Measurements from ENCODE around the gene CMTM8. TPM values are rescaled to one million over a fixed set of nuclear protein-coding genes. Genes with fewer than 3 reads are reported as not detected.
"Not testable (repeated sequence)": the region's sequence is repeated elsewhere in the genome, so short reads cannot be mapped to it uniquely, and the experiment has no call there.

Gene CMTM8
- total and polyA plus RNA-seq, 2 experiments from 2014 or later, result 19.9 to 24.5 TPM

GRCh38 chr3:32387512-32387911, 149.0 kb downstream of the CMTM8 start:
- Mint-ChIP-seq H3K27me3 (ENCODE audit: insufficient read depth, low read depth, poor library complexity) (peaks cover 13% of the 10 kb centered on the region), H3K4me3 (no peak overlapping the region), H3K36me3 (ENCODE audit: low read depth) (no peaks in the 10 kb centered on the region), H3K27ac (no peak overlapping the region), H3K9me3 (no peaks in the 10 kb centered on the region; the same call in 2 of the 3 replicates), H3K4me1 (peaks cover 8% of the 10 kb centered on the region; the same call in 2 of the 3 replicates)
- no peak overlapping the region for H3K4me2 ChIP-seq
- no peak overlapping the region for H2AFZ ChIP-seq
- H3K79me2 ChIP-seq (replicated peaks; ENCODE audit: insufficient read depth), result peaks cover 2% of the 10 kb centered on the region; the same call in 1 of the 2 replicates
- no peak for TF ChIP-seq CREB1 (CRISPR knock-in tag; IDR thresholded peaks at IDR 0.05; ENCODE audit: low read depth)
- H4K20me1 ChIP-seq (replicated peaks; ENCODE audit: insufficient read depth), result no peaks in the 10 kb centered on the region
- peaks cover 4% of the 10 kb centered on the region; the same call in 1 of the 2 replicates for H3K4me1 ChIP-seq (ENCODE audit: insufficient read depth)
- peaks cover 7% of the 10 kb centered on the region for H3F3A ChIP-seq (replicated peaks; ENCODE audit: low read depth)
- peaks cover 6% of the 10 kb centered on the region for H3K27me3 ChIP-seq (ENCODE audit: insufficient read depth)
- ATAC-seq, result no peak
- no peak overlapping the region for H3K4me3 ChIP-seq
- no peaks in the 10 kb centered on the region for H3K36me3 ChIP-seq (ENCODE audit: insufficient read depth)
- no peaks in the 10 kb centered on the region for H3K9me2 ChIP-seq (ENCODE audit: insufficient read depth)
- no peak overlapping the region for H3K27ac ChIP-seq (ENCODE audit: low read depth)
- DNase-seq (ENCODE audit: low spot score), result no peak

- peaks cover 21% of the 10 kb centered on the region for H3K27me3 Mint-ChIP-seq (ENCODE audit: insufficient read depth, low read depth, poor library complexity)
- not testable (repeated sequence) for H3K9me2 ChIP-seq (ENCODE audit: insufficient read depth); H4K20me1 ChIP-seq (replicated peaks; ENCODE audit: insufficient read depth); H3K27ac Mint-ChIP-seq; H3K4me2 ChIP-seq; H3K36me3 Mint-ChIP-seq (ENCODE audit: low read depth); H3K4me3 Mint-ChIP-seq; H3K4me3 ChIP-seq; H3K4me1 ChIP-seq (ENCODE audit: insufficient read depth); H3K9me3 Mint-ChIP-seq; DNase-seq (ENCODE audit: low spot score); ATAC-seq; H2AFZ ChIP-seq; H3K36me3 ChIP-seq (ENCODE audit: insufficient read depth); H3K27ac ChIP-seq (ENCODE audit: low read depth); H3F3A ChIP-seq (replicated peaks; ENCODE audit: low read depth)
- Histone ChIP-seq H3K27me3 (ENCODE audit: insufficient read depth) (peaks cover 15% of the 10 kb centered on the region), H3K79me2 (replicated peaks; ENCODE audit: insufficient read depth) (peaks cover 23% of the 10 kb centered on the region)
- H3K4me1 Mint-ChIP-seq, result peaks cover 14% of the 10 kb centered on the region
These were observed 151.1 kb downstream of the CMTM8 start for GRCh38 chr3:32389577-32389976.

GRCh38 chr3:32391643-32392535, 153.4 kb downstream of the CMTM8 start, which contains the start of gene CMTM7:
Gene CMTM7 (plus strand): TSS chr3:32391853. CDS start chr3:32391907, 54 bp downstream.
- TF ChIP-seq POLR2AphosphoS5 (IDR thresholded peaks at IDR 0.05; ENCODE audit: low read depth) (peak; percentile 78), EZH2 (IDR thresholded peaks at IDR 0.05; ENCODE audit: low read depth, unreplicated experiment) (no peak)
- Histone ChIP-seq H3F3A (replicated peaks; ENCODE audit: low read depth) (peaks cover 7% of the 10 kb centered on the region), H3K27ac (ENCODE audit: low read depth) (no peak within 1 kb of the TSS), H3K4me2 (peak within 1 kb of the TSS; percentile 96), H3K36me3 (ENCODE audit: insufficient read depth) (no peaks in the 10 kb centered on the region), H3K4me1 (ENCODE audit: insufficient read depth) (peaks cover 4% of the 10 kb centered on the region; the same call in 1 of the 2 replicates), H3K9me2 (ENCODE audit: insufficient read depth) (peaks cover 3% of the 10 kb centered on the region; the same call in 1 of the 2 replicates), H4K20me1 (replicated peaks; ENCODE audit: insufficient read depth) (peaks cover 21% of the 10 kb centered on the region; the same call in 1 of the 2 replicates), H3K79me2 (replicated peaks; ENCODE audit: insufficient read depth) (peaks cover 46% of the 10 kb centered on the region), H3K27me3 (ENCODE audit: insufficient read depth) (peaks cover 15% of the 10 kb centered on the region), H2AFZ (peak within 1 kb of the TSS; percentile 98), H3K4me3 (peak within 1 kb of the TSS; percentile 88)
- Mint-ChIP-seq H3K4me1 (peaks cover 16% of the 10 kb centered on the region), H3K36me3 (ENCODE audit: low read depth) (no peaks in the 10 kb centered on the region; the same call in 2 of the 3 replicates), H3K9me3 (no peaks in the 10 kb centered on the region; the same call in 1 of the 3 replicates), H3K4me3 (peak within 1 kb of the TSS; percentile 95), H3K27ac (peak within 1 kb of the TSS; percentile 72; the same call in 1 of the 2 replicates), H3K27me3 (ENCODE audit: insufficient read depth, low read depth, poor library complexity) (peaks cover 21% of the 10 kb centered on the region)
- ATAC-seq, result peak; percentile 83
- peak; percentile 86 for DNase-seq (ENCODE audit: low spot score)
